NCI-H1092 (cell line): ENCODE measurements around the gene PARVA.

Source experiments
- DNase-seq: peaks from one replicate; lab custom pipeline; 2025; lab: John Stamatoyannopoulos, UW

PARVA gene

DNA sequence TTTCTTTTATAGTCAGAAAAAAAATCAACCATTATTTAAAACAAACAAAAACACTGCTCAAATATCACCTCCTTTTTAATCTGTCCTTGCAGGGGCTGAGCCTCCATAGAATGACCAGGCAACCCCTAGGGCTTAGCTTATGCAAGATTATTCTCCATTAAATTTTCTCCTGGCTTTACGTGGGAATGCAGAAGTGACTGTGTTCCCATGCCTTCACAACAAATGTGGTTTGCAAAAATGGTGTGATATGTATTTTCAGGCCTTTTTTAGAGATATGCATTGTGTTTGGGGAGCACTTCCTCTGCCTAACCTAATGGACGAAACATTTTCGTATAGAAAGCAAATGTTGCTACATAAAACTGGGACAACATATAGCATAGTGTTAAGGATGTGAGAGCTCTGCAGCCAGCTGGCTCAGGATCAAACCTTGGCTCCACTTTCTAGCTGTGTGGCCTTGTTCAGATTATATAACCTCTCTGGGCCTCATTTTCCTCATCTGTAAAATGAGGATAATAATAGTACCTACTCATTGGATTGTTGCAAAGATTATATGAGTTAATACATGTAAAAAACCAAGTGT lies 82.6 kb downstream of the PARVA start:
- DNase-seq: no peak

DNA sequence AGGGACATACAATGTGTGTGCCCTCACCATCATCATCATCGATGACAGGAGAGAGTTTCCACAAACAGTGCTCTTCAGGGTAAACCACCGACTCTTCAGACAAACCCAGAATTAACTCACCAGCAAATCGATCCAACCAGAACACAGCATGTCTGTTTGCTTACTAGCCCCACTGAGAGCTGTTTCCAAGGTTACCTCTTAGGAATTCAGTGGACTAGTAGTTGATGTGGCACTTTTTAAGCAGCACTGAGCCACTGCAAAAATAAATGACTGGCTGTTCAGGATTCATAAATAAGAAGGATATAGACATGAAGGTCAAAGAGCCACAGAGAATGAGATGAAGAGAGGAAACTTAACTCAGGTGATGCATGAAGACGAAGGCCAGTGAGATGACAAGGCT lies 83.1 kb downstream of the PARVA start:
- DNase-seq: no peak

DNA sequence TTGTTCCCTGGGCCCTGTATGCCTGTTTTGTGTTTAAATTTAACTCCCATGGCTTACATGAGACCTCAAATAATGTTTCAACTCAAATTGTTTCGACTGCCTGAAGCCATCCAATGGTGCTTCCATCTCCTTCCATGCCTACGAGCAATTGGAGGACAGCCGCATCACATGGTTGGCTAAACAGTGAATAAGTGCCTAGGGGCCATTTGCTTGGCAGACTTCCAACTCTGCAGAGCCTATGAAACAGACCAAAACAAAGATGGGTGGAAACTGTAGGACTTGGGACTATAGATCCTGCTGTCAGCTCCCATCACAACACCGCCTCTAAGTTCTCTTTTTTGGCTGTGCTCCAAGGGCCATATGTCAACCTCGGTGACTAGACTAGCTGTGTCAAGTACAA lies 84.1 kb downstream of the PARVA start:
- no peak for DNase-seq

DNA sequence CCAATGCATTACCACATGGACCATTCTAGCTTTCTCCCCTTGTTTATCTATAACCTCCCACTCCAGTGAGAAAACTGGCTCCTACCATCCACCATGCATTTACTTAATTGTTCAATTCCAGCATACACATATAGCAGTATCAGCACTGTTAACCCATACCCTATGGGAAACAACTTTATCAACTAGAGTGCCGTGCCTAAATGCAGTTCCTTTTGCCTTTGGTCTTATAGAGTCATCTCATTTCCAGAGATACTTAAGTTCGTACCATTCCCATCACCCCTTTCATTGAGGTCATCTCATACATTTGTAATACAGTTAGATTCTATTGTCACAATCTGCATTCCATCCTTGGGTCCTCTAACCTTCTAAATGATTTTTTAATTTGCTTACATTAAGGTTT lies 86.9 kb downstream of the PARVA start:
- DNase-seq: no peak

DNA sequence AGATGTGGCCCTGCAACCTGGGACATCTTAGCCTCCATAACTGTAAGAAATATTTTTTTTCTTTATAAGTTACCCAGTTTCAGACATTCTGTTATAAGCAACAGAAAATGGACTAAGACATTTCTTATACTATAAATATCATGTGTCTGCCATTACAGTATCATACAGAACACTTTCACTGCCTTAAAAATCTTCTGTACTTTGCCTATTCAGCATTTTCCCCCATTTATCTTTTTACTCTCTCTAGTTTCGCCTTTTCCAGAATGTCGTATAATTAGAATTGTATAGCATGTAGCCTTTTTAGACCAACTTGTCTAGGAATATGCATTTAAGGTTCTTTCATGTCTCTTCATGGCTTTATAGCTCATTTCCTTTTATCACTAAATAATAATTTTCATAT lies 88.0 kb downstream of the PARVA start:
- DNase-seq: no peak

DNA sequence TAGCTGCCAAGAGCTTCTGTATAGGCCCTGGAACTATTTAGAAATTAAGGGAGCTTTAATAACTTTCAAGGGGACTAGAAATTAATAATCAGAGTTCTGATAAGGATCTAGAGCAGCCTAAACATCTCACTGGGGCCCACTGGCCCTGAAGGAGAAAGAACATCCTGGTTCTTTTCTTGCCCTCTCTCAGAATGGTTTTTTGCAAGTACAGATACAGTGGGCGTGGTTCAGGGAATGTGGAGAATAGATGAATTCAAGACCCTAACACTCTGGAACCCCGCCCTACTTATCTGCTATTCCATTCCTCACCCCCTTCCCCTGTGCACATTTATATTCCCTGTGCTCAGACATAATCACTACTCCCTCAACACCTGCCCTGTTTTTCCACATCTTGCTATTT lies 90.2 kb downstream of the PARVA start:
- no peak for DNase-seq

DNA sequence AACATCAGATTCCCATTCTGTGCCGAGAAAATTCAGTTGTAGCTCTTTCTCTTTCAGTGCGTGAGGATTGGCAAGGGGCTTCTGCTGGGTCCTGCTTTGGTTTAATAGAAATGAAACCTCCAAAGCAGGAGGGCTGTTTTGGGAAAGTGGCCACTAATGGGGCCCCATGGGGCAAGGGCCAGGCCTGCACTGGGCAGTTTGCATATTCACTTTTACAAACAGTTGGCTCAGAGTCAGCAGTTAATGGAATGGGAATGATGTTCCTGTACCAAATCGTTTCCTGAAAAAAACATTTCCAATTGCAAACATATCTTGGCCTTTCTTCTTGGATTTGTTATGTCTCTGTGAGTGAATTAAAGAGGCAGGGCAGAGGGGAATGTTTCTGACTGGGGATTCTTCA lies 92.1 kb downstream of the PARVA start:
- peak; percentile 13 for DNase-seq

DNA sequence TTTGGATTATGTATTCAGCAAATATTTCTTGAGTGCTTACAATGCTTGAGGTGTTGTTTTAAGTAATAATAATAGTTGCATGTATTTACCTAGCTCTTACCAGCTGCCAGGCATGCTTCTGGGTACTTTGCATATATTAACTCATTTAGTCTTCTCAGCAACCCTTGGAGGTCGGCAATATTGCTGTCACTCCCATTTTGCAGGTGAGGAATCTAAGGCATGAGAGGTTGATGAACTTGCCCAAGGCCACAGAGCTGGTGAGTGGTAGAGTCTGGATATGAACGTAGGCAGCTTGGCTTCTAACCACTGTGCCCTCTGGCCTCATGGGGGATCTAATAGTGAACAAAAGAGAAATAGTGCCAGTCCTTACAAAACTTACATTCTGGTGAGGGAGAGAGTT lies 92.9 kb downstream of the PARVA start:
- DNase-seq: no peak

DNA sequence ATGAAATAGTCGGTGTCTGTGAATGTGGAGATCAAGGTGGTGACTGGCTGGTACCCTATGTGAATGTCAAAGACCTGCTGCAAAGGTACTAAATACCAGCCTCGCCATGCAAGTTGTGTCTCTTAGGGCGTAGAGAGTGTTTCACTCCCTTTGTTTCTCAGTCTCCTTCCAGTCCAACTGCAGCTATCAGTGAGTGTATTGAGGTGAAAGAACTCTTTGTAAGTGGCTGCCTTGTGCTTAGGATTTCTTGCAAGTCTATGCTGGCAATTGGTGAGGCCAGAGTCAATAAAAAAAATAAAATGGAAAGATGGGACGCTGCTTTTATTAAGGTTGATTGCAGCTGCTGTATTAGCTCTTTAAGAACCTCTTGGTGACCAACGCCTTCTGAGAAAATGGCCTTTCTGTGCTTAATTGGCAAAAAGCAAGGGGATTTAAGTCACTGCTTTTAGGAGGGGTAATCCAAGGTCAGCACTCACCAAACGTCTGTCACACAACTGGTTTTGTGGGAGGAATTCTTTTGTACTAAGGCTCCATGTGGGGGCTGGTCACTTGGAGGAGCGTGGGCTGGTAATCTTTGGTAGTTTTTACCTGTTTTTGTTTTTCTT lies 95.1 kb downstream of the PARVA start:
- no peak for DNase-seq

DNA sequence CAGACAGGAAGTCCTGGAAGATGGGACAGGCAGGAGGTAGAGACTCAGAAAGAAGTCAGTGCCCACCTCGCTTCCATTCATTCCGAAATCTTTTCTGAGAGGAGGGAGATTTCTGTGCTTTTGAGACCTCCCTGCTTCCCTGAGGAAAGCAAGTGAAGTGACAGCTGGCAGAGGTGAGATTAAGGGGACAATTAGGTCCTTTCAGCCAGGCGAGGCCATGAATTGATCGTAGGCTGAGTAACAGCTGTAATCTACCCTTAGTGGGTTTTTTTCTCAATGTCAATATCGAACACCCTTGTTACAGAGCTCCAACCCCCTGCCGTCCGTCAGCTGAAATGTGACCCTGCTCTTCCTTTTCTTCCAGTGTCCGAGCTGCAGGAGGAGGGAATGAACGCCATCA lies 96.0 kb downstream of the PARVA start:
- DNase-seq: no peak

DNA sequence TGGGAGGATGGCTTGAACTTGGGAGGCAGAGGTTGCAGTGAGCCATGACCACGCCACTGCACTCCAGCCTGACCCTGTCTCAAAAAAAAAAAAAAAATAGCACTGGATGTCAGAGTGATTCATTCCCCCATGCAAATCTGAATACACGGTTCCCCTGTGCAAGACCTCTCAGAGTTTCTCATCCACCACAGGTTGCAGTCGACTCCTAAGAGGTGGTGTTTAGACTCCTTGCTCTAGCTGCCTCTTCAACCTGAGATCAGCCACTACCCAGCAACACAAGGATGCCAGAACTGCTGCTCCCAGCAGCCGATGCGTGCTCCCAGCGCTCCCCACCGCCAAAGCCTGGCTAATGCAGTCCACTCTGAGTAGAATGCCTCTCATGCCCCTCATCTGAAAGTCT lies 97.5 kb downstream of the PARVA start:
- DNase-seq: no peak

DNA sequence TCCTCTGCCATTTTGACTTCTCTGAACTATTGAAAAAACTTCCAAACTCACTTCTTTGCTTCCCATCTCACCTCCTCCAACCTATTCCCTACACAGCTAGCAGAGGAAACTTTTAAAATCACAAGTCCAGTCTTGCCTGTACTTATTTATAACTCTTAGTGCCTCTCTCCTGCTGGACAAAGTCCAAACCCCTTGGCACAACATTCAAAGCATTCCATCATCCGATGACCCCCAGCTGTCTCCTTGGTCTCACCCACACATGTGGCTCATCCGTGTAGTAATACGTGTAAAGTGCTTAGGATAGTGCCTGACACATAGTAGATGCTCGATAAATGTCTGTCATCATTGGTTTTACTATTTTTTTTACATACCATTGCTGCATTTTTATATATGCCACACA lies 101.4 kb downstream of the PARVA start:
- DNase-seq: no peak

DNA sequence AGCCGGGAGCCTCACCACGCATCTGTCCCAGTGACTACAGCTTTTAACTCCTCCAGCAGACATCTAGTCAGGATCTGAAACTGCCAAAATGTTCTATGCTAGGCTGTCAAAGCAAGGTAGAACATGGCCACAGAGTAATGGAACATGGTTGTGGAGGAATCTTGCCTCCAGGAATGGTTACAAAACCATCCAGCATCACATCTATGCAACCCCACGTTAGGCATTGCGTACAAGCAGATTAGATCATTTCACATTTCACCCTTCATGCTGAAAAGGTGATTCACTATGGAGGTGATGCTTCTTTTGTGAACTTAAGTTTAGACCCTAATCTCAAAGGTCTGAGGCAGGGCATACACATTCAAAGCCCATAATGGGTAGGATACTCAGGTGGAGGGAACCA lies 103.0 kb downstream of the PARVA start:
- no peak for DNase-seq

DNA sequence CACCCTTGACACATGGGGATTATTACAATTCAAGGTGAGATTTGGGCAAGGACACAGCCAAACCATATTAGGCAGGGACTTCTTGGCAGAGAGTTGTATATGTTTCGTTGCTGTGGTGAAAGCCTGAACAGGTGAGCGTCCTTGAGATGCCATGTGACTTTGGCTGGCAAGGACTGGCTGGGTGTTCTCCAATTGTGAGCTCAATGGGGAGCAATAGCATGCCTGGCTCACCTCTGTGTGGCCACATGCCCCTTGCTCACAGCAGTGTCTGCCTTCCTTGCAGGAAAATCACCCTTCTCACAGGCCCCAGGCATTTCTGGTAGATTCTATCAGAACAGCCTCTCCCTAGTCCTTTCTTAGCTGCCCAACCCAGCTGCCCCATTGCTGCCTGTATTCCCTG lies 105.5 kb downstream of the PARVA start:
- DNase-seq: no peak

DNA sequence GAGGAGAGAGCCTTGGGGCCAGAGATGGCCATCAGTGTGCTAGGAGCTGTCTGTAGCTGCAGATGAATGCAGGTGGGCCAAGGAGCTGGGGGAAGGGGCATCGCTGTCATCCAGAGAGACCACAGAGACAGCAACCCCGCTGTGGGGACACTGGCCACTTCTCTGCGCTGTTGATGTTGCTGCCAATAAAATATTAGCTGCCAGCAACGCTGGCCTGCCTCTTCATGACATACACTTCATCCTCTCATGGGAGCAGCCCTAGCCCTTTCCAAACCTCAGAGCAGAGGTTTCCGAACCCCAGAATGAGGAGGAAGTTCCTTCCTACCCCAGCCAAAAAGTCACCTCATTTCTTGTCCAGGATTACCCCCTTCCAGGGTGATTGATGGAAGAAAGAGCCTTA lies 106.2 kb downstream of the PARVA start:
- no peak for DNase-seq

DNA sequence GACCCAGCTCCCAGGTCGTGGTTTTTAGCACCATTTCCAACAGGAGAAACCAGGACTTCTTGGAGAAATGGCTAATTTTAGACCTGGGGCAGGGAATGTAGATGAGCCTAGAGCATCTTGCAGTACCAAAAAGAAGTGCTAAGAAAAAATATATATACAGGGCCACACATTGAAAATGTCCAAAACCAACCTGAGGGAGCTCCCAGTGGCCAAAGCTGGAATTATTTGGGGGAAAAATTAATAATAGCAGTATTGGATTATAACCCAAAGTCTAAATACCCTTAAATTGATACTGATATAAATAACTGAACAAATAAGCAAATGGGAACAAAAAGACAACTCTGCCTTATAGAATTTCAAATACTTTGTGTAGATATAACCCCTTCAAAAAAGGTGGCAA lies 108.0 kb downstream of the PARVA start:
- DNase-seq: no peak

DNA sequence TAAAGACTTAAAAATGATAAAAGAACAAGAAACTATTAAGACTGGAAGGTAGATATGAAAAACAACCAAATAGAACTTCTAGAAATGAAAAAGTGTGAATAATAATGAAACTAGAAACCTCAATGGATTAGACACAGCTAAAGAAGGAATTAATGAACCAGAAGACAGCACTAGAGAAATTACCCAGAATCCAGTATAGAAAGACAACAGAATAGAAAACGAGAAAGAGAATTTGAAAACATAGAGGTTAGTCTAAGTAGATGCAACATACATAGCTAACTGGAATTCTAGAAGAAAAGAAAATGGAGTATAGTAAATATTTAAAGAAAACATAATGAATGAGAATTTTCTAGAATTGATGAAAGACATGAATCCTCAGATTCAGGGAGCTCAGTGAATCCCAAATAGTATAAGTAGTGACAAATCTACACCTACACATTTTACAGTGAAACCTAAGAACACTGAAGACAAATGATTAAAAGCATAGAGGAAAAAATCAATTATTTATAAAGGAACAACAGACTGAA lies 111.9 kb downstream of the PARVA start:
- no peak for DNase-seq

DNA sequence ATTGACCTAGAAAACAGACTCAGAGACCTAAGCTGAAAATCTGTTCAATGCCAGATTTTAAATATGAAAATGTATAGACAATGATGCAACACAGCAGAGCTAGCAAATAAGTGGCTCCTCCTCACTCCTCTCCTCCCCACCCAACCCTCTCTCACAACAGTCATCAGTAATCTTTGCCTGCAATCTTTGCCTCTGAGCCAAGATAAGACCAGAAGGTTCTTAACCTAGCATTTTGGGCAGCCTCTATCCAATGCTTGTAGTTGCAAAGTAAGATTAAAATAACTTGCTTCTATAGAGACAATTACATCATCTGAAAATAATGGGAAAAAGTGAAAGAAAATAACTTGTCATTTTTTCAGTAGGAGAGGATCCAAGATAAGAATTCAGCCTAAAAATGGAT lies 117.3 kb downstream of the PARVA start:
- no peak for DNase-seq

DNA sequence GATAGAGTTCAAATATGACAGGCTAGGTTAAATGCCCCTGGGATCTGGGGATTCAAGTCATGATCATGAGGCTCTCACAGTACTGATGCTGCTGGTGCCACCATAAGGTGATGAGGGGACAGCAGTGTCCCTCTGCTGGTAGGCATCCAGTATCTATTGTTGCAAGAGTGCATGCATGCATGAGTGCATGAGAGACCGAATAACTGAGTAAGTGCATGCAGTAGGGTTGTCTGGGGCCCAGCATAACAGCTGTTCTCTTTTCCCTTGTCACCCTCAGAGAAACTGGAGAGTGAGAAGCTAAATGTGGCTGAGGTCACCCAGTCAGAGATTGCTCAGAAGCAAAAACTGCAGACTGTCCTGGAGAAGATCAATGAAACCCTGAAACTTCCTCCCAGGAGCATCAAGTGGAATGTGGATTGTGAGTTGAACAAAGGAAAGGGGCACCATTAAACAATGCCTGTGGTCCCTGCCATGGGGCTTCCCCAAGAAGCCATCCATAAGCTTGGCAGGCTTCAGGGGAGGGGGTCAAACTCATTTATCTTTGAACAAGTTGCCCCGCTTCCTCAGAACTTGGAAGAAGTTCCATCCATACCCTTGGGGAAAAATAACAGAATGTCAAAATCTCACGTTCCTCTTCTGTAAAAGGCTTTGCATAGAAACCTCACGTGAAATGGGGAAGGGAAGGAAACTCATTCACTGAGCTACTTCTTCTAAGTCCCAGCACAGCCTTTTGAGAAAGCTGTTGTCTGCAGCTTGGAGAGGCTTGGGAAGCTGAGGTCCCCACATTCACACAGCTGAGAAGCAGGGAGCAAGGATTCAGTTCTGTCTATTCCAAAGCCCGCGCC lies 119.0 kb downstream of the PARVA start:
- DNase-seq: no peak

DNA sequence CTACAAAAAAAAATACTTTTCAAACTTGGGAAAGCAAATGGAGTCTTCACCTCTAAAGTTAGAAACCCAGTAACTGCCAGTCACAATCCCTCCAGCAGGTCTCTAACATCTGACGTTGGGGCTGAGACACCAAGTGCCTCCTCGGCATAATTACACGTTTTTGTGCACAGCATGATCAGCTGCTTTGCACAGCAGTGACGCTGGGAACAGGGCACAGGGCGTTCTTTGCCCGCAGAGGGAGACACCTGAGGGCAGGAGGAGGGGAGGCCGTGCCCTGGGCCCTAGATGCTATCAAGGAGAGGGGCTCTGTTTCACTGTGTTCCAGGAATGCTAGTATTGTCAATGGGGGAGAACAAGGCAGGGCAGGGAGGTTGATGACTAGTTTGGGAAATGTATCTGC lies 120.1 kb downstream of the PARVA start:
- no peak for DNase-seq

DNA sequence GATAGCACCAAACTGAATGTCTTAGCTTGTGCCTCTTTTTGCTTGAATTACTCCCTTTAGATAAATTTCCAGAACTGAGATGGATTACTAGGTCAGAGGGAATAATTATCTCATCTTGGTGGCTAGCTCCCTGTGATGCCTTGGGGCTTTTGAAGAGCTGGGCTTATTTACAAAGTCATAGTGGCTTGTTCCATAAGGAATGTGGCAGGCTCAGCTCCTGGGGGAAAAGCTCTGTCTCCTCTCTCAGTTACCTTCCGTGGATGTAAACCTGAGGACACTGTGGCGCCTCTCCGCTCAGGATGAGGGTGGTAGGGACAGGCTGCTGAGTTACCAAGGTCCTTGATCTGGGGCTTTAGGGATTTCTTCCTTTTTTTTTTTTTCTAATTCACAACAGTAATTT lies 121.7 kb downstream of the PARVA start:
- no peak for DNase-seq

DNA sequence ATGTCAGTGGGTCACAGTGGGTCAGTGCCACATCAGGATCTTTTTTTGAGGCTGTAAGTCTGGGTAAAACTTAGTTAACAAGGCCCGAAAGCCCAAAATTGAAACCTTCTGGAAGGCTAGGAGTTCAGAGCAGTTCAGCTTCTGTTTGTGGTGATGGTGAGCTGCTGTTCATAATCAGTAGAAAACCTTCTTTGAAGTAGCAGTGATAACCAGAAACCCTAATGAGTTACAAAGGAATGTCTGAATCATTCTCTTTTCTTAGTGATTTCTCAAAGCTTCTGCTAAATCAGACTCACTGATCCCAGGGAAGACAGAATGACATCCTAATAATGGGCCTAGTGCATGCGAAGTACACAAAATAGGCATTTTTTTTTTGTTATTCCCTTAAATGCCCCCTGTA lies 124.7 kb downstream of the PARVA start:
- no peak for DNase-seq

DNA sequence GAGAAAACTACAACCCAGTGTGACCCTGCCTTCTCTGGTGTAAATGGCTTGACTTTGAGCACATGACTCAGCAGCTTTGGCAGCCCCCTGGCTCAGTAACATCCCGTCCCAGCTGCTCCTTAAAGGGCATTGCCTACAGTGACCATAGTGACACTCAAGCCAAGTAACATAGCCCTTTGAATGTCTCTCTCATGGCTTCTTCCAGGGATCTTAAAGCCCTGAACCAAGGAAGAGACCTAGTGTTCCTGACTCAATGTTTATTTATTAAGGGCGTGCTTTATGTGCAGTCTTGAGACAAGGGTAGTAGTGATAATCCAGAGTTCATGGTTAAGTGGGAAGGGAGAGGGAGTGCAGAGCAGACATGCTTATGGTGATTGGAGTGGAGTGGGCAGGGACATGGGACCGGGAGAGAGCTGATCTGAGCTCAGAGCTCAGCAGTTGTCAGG lies 125.7 kb downstream of the PARVA start:
- DNase-seq: no peak
